GM10266 (cell line): Measurements from ENCODE around the gene TUBGCP4.
"Not testable (repeated sequence)": the region's sequence is repeated elsewhere in the genome, so short reads cannot be mapped to it uniquely, and the experiment has no call there.

Source experiments
- DNase-seq: peaks from one replicate; pipeline ENCODE4 v3.0.0; 2012; ENCODE audit errors: extremely low spot score
- TF ChIP-seq, protein P1 (sequence below): IDR thresholded peaks from 2 replicates; pipeline ENCODE4 v1.5.1; 2012; ENCODE audit warnings: mild to moderate bottlenecking, low read depth; ENCODE audit not compliant: control insufficient read depth, insufficient read depth; ENCODE audit errors: missing control alignments

Gene TUBGCP4

DNA sequence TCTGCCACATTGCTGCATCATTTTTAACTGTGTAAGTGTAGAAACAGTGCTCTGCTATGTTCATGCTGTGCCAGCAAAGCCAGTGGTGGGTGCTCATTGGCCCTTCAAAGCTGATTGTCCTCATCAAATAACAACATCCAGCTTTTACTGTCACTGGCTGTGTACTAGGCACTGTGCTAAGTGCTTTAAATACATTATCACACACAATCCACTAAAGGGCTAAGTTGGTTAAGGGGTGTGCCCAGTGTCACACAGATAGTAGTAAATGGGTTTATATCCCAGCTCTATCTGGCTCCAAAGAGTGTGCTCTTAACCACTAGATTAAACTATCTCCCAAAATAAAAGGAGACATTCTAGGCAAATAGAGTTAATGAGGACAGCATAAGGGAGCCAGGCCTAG lies 7.7 kb downstream of the TUBGCP4 start:
- DNase-seq = no peak
- TF ChIP-seq, protein P1, sequence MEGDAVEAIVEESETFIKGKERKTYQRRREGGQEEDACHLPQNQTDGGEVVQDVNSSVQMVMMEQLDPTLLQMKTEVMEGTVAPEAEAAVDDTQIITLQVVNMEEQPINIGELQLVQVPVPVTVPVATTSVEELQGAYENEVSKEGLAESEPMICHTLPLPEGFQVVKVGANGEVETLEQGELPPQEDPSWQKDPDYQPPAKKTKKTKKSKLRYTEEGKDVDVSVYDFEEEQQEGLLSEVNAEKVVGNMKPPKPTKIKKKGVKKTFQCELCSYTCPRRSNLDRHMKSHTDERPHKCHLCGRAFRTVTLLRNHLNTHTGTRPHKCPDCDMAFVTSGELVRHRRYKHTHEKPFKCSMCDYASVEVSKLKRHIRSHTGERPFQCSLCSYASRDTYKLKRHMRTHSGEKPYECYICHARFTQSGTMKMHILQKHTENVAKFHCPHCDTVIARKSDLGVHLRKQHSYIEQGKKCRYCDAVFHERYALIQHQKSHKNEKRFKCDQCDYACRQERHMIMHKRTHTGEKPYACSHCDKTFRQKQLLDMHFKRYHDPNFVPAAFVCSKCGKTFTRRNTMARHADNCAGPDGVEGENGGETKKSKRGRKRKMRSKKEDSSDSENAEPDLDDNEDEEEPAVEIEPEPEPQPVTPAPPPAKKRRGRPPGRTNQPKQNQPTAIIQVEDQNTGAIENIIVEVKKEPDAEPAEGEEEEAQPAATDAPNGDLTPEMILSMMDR = no peak

DNA sequence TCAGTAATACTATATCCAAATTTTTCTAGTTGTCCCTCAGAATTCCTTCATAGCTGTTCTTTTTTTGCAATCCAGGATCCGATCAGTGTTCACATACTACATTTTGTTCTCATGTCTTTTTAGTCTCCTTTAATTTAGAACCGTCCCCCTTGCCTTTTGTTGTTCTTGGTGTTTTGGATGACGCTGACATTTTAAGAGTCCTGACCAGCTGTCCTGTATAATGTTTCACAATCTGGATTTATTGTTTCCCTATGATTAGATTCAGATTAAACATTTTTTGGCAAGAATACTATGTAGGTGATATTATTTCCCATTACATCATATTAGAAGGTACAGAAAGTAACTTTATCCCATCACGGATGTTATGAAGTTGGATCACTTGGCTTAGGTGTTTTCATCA lies 11.4 kb downstream of the TUBGCP4 start:
- DNase-seq = no peak
- TF ChIP-seq, protein P1 = no peak

DNA sequence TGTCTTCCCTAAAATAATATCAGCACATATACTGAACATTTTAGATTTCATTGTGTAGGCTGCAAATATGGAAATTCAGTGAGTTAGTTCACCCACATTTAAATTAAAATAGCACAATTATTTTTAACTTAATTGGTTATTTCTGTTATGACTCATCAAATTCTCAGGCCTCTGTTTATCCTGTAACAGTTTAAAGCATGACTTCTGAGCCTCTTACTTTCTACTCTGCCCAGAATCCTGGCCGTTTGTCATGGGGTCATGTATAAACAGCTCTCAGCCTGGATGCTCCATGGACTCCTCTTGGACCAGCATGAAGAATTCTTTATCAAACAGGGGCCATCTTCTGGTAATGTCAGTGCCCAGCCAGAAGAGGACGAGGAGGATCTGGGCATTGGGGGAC lies 12.2 kb downstream of the TUBGCP4 start:
- DNase-seq = no peak
- TF ChIP-seq, protein P1 = no peak

DNA sequence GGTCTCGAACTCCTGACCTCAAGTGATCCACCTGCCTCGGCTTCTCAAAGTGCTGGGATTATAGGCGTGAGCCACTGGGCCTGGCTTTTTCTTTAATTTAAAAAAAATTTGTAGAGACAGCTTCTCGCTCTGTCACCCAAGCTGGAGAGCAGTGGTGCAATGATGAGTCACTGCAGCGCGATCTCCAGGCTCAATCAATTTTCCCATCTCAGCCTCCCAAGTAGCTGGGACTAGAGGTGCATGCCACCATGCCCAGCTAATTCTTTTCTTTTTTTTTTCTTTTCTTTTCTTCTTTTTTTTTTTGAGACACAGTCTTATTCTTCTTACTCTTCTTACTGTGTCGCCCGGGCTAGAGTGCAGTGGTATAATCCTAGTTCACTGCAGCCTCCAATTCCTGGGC lies 19.8 kb downstream of the TUBGCP4 start:
- DNase-seq = no peak
- TF ChIP-seq, protein P1 = no peak

DNA sequence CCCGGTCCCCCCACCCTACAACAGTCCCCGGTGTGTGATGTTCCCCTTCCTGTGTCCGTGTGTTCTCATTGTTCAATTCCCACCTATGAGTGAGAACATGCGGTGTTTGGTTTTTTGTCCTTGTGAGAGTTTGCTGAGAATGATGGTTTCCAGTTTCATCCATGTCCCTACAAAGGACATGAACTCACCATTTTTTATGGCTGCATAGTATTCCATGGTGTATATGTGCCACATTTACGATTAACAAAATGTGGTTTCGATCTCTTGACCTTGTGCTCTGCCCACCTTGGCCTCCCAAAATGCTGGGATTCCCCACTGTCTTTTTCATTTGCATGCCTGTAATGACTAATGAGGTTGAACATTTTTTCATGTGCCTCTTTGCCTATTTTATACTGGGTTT lies 22.7 kb downstream of the TUBGCP4 start:
- not testable (repeated sequence) for DNase-seq

DNA sequence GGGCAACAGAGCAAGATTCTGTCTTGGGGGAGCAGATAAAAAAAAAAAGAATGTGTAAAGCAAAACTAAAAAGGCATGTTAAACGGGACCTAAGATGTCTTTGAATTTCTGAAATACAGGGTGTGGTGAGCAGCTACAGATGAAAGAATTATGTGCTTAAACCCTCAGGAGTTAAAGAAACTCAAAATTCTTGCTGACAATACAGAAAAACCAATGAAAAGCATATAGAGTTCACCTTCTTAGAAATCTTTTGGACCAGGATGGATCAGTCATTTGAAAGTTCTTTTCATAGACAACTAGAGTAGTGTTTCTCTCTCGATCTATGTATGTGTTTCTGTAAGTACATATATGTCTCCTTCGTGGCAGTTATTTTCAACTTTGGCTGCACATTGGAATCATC lies 31.4 kb downstream of the TUBGCP4 start:
- TF ChIP-seq, protein P1 = no peak
- DNase-seq = no peak

DNA sequence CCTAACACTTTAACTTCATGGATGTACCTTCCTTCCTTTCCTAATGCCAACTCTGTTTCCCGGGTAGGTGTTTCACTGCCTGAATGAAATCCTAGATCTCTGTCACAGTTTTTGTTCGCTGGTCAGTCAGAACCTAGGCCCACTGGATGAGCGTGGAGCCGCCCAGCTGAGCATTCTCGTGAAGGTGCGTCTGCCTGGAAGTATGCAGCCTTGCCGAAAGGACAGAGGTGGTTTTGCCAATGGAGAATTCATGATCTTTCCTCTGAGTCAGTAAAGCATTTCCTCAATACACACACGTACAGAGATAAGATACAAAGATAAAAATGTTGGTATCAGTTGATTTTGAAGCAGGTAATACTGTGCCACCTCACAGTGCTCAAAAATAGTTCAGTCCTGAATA lies 32.7 kb downstream of the TUBGCP4 start:
- TF ChIP-seq, protein P1 = no peak
- DNase-seq = no peak

DNA sequence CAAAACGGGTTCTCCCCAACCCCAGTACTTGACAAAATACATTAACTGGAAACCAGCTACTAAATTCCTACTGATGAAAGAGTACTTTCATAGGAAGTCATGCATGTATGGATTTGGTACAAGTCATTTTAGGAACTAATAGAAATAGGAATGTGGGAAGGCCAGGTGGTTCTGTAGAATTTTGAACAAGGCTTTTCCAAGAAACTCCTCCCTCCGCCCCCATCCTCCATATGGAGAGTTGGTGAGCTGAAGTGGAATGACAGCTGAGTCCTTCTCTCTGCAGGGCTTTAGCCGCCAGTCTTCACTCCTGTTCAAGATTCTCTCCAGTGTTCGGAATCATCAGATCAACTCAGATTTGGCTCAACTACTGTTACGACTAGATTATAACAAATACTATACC lies 33.2 kb downstream of the TUBGCP4 start:
- TF ChIP-seq, protein P1 = no peak
- DNase-seq = no peak
